GM21390 (cell line): Measurements from ENCODE around the gene EFCAB7.

Source experiments
- ATAC-seq: cut with Tn5 transposase; IDR thresholded peaks from one replicate; pipeline ENCODE4 v1.9.1; 2021; ENCODE audit not compliant: unreplicated experiment

Gene EFCAB7, protein sequence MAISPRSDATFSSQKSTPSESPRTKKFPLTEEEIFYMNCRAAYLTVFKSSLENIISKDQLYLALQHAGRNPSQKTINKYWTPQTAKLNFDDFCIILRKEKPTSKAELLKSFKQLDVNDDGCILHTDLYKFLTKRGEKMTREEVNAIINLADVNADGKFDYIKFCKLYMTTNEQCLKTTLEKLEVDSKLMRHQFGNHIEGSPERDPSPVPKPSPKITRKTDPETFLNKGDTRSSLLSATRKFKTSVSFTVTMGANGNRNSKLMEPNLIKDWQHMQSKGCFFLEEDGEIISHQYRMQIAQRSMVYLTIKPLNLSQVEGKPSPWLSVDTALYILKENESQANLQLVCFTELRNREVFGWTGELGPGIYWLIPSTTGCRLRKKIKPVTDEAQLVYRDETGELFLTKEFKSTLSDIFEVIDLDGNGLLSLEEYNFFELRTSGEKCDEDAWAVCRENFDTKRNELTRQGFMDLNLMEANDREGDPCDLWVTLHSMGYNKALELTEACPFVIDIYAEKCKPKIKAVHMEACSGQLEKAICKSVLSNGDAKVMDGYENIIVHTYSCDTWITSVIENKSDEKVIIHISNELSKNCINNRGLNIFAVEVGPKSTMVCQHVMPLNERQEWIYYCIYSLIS

DNA sequence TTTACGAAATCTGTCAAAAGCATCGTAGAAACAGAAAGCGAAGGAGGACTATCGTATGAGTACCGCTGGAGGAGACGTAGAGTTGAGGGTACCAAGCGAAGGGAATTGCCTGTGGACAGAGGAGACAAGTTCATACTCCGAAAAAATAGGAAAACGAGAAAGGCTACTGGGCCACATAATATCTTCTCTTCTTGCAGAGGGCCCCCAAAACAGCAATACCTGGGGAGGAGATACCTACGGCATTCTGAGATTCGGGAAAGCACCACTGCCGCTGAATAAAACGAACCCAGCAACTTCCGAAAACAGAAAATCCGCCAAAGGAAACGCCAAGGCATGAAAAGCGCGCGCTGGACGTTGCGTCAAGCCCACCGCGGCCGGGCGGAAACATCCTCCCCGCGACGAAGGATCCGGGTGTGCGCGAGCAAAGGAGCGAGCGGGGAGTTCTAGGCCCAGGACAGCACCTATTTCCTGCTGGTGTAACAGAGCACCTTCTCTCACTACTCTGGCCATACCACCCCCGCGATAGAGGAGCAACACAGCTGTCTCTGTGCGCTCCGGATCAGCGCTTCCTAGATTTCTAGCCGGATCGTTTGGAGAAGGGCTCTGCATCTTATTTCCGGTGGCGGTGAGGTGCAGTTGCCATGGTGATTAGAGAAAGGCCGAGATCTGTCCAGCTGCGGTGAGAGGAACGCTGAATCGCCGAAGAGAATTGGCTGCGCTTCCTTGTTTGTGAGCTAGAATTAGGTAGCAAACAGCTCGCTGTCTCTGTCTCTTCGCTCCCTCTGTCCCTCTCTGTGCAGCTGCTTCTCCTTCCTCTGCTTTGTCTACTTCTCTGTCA is at the start of gene EFCAB7, which contains the start of gene ITGB3BP:
Gene EFCAB7, plus strand, starts transcription at position 635 of the 838 bp plus-strand sequence. CDS start 2,048 bp downstream, outside the sequence.
Gene ITGB3BP, minus strand, starts transcription at position 335 of the 838 bp plus-strand sequence. Its CDS starts 92 bp downstream, at position 243.
- ATAC-seq, result peak; percentile 86

DNA sequence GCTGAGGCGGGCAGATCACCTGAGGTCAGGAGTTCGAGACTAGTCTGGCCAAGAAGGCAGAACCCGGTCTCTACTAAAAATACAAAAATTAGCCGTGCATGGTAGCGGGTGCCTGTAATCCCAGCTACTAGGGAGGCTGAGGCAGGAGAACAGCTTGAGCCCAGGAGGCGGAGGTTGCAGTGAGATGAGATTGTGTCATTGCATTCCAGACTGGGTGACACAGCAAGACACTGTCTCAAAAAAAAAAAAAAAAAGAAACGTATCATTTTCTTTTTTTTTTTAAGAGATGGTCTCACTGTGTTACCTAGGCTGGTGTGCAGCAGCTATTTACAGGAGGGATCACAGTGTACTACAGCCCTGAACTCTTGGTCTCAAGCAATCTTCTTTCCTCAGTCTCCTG is 47.6 kb upstream of the EFCAB7 start:
- no peak for ATAC-seq

DNA sequence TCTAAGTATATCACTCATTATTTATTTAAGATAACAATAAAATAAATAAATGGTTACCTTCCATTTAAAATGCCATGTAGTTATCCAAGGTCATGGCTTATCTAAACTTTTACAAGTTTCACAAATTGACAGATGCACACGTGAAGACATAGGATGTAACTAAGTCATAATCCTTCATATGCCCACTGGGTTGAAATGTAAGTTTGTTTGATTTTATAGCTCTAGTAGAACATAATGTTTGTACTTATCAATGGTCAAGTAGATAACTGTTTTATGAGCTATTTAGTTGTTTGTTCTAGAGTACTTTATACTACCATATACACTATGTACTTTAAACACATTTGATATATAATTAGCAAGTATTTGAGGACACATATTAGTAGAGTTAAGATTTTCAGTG is 43.3 kb upstream of the EFCAB7 start:
- no peak for ATAC-seq

DNA sequence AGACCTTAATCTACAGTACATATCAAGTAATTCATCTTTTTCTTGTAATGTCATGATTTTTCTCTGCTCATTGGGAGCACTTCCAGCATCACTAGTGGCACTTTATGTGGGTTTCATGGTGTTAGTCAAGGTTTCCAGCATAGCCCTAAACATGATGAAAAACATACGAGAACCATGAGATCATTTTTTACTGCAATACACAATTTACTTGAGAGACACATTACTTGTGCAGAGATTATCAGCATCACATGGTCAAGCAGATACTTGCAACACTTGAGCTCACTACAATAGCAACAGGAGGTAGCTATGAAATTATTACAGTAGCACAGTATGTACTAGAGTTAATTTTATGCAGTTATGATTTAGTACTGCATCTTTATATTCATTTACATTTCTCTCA is 36.7 kb upstream of the EFCAB7 start:
- no peak for ATAC-seq

DNA sequence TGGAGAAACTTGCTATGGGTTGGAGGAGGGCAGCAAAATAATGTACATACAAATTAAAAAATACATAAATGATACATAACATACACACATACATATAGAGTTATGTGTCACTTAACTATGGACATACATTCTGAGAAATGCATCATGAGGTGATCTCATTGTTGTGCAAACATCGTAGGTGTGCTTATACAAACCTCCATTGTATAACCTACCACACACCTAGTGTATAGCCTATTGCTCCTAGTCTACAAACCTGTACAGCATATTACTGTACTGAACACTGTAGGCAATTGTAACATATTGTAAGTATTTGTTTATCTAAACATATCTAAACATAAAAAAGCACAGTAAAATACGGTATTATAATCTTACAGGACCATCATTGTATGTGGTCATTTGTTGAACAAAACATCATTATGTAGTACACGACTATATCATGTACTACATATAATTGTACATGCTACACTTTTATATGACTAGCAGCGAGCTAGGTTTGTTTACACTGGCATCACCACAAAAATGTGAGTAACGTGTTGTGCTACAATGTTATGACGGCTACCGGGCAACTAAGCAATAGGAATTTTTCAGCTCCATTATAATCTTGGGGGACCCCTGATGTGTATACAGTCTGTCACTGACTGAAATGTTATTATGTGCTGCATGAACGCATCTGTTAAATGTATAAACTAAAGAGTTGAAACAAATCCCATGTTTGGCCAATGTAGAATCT is 35.8 kb upstream of the EFCAB7 start:
- no peak for ATAC-seq

DNA sequence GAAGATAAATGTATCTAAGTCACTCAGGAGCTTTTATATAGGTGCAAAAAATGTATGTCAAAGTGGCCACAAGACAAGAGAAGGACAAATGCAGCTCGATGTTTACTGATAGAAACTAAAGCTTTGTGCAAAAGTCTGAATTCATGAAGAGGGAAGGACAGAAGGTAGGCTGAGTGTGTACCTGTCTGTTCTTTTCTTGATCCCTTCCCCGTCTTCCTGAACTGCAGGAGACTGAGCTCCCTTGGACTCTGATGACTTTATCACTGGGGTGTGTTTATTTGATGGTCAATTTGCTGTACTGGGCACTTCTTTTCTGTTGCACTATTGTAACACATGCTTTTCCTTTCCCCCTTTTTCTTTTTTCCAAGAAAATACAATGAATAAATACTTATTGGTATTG is 25.7 kb upstream of the EFCAB7 start:
- no peak for ATAC-seq

DNA sequence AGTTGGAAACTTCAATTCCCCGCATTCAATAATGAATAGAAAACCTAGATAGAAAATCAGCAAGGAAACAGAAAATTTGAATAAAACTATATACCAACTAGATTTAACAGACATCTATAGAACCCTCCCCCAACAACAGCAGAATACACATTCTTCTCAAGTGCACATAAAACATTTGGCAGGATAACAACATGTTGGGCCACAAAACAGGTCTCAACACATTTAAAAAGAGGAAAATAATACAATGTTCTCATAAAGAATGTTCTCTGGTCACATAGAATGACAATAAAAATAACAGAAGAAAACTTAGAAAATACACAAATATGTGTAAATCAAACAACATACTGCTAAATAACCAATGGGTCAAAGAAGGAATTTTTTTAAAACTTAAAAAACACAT is 25.2 kb upstream of the EFCAB7 start:
- no peak for ATAC-seq

DNA sequence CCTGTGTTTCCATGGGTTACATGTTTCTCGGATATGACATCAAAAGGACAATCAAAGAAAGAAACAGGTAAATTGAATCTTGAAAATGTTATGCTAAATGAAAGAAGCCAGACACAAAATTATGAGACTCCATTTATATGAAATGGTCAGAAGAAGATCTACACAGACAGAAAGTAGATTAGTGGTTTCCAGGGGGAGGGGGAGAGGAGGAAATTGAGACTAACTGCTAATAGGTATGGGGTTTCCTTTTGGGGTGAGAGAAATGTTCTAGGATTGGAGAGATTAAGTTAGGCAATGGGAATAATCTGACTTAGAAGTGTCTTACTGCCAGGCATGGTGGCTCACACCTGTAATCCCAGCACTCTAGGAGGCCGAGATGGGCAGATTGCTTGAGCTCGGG is 22.1 kb upstream of the EFCAB7 start:
- no peak for ATAC-seq

DNA sequence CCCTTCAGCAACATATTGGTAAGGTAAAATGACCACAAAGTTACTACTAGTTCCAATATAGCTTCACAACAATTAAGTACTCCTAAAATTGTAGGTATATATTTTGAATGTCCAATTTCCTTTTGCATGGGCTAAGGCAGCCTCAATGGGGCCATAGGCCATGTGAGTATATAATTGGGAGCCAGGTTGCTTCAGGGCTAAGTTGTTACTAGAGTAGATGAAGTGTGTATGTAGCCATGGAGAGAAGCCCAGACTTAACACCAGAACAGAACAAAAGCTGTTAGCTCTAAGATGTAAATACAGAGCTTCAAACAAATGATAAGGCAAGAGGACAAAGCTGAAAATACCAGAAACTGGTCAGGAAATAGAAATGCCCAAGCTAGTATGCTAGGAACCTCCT is 16.5 kb upstream of the EFCAB7 start:
- ATAC-seq, result no peak

DNA sequence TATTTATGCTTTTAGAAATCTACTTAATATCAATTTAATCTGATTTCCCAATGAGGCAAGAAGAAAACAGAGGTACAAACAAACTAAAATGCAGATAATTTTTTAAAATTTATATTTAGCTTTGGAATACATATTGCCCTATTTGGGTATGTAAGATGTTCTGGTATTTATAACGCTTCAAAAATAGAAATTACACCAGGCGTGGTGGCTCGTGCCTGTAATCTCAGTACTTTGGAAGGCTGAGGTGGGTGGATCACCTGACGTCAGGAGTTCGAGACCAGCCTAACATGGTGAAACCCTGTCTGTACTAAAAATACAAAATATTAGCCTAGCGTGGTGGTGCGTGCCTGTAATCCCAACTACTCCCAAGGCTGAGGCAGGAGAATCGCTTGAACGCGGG is 13.6 kb upstream of the EFCAB7 start:
- ATAC-seq, result no peak

DNA sequence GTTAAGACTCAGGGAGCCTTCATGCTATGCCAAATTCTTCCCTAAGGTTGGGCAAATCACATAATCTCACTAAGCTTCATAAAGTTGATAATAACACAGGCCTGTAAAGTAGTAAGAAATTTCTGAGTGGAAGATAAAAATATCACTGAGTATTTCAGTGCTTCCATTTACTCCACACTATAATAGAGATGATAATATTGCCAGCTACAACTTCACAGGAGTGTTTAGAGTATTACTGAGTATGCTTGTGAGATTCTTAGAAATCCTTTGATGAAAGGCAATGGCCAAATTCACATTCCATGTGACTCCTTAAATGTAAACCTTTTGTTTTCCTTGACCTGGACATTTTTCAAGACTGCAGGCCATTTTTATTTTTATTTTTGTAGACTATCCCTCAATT is 10.7 kb upstream of the EFCAB7 start:
- no peak for ATAC-seq

DNA sequence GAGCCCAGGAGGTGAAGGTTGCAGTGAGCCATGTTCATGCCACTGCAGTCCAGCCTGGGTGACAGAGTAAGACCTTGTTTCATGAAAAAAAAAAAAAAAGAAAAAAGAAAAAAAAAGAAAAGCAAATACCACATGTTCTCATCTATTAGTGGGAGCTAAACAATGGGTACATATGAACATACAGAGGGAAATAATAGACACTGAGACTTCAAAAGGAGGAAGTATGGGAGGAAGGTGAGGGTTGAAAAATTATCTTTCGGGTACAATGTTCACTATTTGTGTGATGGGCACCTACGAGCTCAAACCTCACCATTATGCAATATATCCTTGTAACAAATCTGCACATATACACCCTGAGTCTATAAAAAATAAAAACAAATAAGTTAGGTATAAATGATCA is 6.7 kb upstream of the EFCAB7 start:
- no peak for ATAC-seq

DNA sequence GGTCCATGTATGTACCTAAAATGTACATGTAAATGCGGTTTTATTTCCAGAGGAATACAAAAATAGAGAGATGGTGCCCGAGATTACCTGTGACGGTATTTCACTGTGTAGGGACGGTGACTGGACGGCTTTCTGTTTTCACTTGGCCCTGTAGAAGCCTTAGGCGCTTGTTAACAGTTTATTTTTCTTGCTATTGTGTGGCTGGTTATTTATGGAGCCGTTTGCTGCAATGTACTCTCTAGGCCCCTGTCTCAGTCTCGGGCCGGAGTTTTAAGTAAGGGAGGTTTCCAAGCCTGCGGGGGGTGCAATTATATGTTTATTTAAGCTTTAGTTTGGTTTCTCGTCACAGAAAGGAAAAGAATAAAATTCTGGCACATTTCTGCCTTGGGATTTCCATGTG is 413 bp downstream of the EFCAB7 start:
- ATAC-seq, result peak; percentile 15

DNA sequence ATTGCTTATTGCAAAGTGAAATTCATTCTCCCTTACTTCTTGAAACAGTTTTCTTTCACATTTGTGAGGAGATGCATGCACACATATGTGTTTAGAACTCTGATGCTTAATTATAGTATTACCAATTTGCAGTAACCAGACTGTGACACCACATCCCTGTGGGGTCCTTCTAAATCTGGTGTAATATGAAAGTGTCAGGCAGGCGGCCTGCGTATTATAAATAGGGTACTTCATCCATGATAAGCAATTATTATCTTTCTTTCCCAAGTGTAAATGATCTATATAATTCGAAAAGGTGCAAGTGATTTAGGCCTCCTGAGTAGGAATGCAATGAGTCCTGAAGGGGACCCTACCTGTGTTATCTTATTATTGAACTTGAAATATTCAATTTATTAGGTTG is 876 bp downstream of the EFCAB7 start:
- no peak for ATAC-seq

DNA sequence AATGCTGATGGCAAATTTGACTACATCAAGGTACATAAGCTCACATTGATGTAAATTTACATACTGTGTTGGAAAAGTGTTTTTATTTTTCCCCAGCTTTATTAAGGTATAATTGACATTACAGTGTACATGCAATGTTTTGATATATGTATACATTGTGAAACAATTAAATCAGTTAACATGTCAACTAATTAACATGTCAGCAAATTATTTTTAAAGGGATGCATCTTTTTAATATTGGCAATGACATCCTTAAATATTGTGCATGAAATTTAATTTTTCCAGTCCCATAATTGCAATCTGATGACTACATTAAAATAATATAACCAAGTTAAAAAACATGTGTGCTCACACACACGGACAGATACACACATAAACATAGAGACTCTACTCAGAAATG is 9.4 kb downstream of the EFCAB7 start:
- ATAC-seq, result no peak

DNA sequence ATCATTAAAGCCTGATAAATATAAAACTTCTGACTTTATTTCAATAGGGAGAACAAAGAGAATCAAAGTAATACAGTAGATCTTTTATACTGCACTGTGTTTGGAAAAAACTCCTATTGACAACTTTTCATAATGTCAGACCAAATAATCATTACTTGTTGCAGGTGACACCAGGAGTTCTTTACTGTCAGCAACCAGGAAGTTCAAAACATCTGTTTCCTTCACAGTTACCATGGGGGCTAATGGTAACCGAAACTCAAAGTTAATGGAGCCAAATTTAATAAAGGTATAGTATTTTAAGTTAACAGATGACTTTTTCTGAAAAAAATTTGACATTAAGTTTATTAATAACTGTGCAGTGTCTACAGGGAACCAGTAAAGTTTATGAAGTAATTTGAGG is 10.6 kb downstream of the EFCAB7 start:
- ATAC-seq, result no peak

DNA sequence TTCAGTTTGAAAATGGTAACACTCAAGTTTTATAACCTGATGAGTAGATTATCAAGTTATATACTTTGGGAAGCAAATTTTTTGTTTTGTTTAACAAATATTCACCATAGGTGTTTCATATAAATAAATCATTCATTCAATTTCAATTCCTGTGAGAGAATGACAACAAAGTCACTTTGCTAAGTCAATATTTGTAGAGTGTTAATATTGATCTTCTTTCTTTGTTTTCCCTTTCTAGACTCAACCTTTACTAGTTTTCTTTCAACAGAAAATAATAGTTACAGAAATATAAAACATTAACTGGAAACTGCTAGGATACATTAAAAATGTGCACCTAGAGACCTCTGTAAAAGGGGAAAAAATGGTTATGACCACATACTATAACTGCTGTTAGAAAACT is 11.1 kb downstream of the EFCAB7 start:
- ATAC-seq, result no peak

DNA sequence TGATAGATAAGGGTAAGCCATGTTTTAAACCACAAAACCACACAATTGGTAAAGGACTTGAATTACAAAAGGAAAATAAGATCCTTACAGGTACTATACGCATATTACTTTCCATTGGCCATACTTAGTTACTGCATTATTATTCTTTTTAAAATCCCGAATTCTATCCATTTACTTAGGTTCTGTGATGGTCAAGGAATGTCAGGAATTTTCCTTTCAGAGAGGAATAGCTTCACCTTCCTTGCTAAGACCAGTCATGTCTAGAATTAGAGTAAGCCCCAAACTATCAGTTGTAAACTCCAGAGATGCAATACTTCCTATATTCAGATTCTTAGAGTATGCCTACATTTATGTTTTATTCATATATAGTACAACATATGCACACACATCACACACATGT is 13.7 kb downstream of the EFCAB7 start:
- no peak for ATAC-seq

DNA sequence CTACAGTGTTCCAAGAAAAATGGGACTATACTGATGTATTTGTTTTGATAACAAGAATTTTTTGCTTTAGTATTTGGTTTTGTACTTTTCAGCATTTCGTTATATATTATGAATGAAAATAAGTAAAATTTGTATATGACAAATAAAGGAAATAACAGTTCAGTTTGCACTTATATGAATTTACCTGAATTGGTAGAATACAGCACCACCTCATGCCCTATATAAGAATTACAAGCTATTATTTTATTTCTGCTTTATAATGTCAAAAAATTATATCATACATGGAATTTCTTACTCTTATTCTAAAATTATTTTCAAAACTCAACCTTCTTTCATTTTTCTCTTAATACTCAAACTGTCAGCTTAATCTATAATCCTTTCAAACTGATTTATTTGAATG is 14.6 kb downstream of the EFCAB7 start:
- ATAC-seq, result no peak

DNA sequence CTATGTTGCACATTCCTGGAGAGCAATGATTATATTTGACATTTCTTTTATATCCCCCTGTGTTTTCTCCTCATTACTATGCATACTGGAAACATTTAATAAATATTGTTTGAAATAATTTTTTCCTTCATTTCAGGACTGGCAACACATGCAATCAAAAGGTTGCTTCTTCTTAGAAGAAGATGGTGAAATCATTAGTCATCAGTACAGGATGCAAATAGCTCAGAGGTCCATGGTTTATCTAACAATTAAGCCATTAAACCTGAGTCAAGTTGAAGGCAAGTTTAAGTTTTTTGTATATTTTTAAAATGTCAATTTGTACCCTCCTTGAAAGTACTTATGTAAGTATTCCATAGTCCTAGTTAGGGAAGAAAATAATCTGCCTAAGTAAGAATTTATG is 22.5 kb downstream of the EFCAB7 start:
- no peak for ATAC-seq
